ENCODE measurements around the gene CRYGD.
"Not testable (repeated sequence)": the region's sequence is repeated elsewhere in the genome, so short reads cannot be mapped to it uniquely, and the experiment has no call there.

GRCh38 chr2:208124013-208124715 lies at the start of gene CRYGD:
- not testable (repeated sequence) for TF ChIP-seq CTCF, POLR2A (IDR thresholded peaks at IDR 0.05)
